Urinary bladder (tissue), 4 donors: Measurements from ENCODE around the gene ERBIN. TPM values are rescaled to one million over a fixed set of nuclear protein-coding genes. Genes with fewer than 3 reads are reported as not detected.

Source experiments
- DNase-seq: peaks from one replicate; pipeline ENCODE4 v3.0.0-alpha.2; 2015; ENCODE audit errors: extremely low spot score
- H3K27ac ChIP-seq: one replicate; pipeline ENCODE4 v1.5.1; 2013; ENCODE audit warnings: low read depth, mild to moderate bottlenecking, moderate library complexity
- H3K36me3 ChIP-seq: one replicate; pipeline ENCODE4 v1.6.1; 2013; ENCODE audit warnings: mild to moderate bottlenecking, moderate library complexity; ENCODE audit not compliant: insufficient read depth
- H3K4me1 ChIP-seq: one replicate; pipeline ENCODE4 v1.6.1; 2013; ENCODE audit warnings: mild to moderate bottlenecking, moderate library complexity; ENCODE audit not compliant: insufficient read depth
- H3K4me3 ChIP-seq: one replicate; pipeline ENCODE4 v1.5.1; 2013; ENCODE audit warnings: low read depth, low read length
- WGBS: extraction: QIAGEN DNeasy Blood & Tissue Kit; methylation state at CpG from one replicate; pipeline ENCODE4 v1.1.7; 2013; 5-methylcytosine and 5-hydroxymethylcytosine counted together
- polyA plus RNA-seq: library from polyadenylated mRNA; stranded (reverse); fragments of 200-250 nt; gene quantifications from one replicate; pipeline ENCODE4 v1.2.3, GENCODE V29; 2013
- total RNA-seq: library from RNA; depleted of rRNA; stranded (reverse); fragments of >200 nt; gene quantifications from one replicate; pipeline ENCODE4 v1.2.3, GENCODE V29; 2014
- donor health status: healthy with polysubstance abuse.
- donor health status: healthy.

ERBIN gene
- total and polyA plus RNA-seq, 2 donors = 22.3 to 225 TPM

DNA sequence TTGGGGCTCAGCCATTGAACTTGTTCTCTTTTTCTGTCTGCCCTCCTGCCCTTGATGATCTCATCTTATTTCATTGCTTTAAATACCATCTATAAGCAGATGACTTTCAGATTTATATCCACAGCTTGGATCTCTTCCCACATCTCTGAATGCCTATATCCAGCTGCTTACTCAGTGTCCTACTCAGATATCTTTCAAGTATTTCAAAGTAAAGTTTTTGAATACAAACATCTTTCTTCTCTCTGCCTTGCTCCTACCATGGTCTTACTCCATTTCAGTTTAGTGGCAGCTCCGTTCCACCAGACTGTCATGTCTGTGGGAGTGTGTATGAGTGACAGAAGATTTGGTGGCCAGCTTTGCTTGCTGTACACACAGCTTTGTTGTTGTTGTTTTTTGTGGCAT lies 59.7 kb downstream of the ERBIN start:
- H3K36me3 ChIP-seq = no peaks in the 10 kb centered on the region
- no peak overlapping the region for H3K4me3 ChIP-seq
- peaks cover 2% of the 10 kb centered on the region for H3K4me1 ChIP-seq
- DNase-seq = no peak
- no peak overlapping the region for H3K27ac ChIP-seq
- 45% methylated on average over 1 of the region's 1 CpG for WGBS

- DNase-seq = no peak
- WGBS = 70% methylated on average over 3 of the region's 3 CpGs
- H3K27ac ChIP-seq = no peak overlapping the region
- no peak overlapping the region for H3K4me3 ChIP-seq
- no peaks in the 10 kb centered on the region for H3K36me3 ChIP-seq
- H3K4me1 ChIP-seq = peaks cover 2% of the 10 kb centered on the region
Measured at GRCh38 chr5:65986796-65987195, 60.4 kb downstream of the ERBIN start.

DNA sequence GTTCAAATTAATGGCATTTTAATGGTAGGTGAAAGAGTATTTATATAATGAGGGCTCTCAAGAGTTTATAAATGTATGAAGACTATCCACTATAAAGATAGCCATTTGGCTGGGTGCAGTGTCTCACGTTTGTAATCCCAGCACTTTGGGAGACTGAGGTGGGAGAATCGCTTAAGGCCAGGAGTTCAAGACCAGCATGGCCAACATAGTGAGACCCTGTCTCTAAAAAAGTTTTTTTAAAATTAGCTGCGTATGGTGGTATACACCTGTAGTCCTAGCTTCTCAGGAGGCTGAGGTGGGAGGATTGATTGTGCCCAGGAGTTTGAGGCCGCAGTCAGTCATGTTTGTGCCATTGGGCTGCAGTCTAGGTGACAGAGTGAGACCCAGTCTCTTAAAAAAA lies 61.6 kb downstream of the ERBIN start:
- WGBS = 87% methylated on average over 4 of the region's 4 CpGs
- no peak for DNase-seq
- H3K36me3 ChIP-seq = no peaks in the 10 kb centered on the region
- H3K4me1 ChIP-seq = peaks cover 2% of the 10 kb centered on the region
- no peak overlapping the region for H3K27ac ChIP-seq
- H3K4me3 ChIP-seq = no peak overlapping the region

GRCh38 chr5:65989158-65989557 lies 62.8 kb downstream of the ERBIN start:
- Histone ChIP-seq H3K4me3 (no peak overlapping the region), H3K4me1 (peaks cover 2% of the 10 kb centered on the region), H3K27ac (no peak overlapping the region), H3K36me3 (no peaks in the 10 kb centered on the region)
- DNase-seq = no peak
- 70% methylated on average over 4 of the region's 4 CpGs for WGBS

GRCh38 chr5:65992630-65993029 lies 66.3 kb downstream of the ERBIN start:
- 91% methylated on average over 7 of the region's 7 CpGs for WGBS
- no peak for DNase-seq
- Histone ChIP-seq H3K4me3 (no peak overlapping the region), H3K27ac (no peak overlapping the region), H3K4me1 (no peaks in the 10 kb centered on the region), H3K36me3 (no peaks in the 10 kb centered on the region)

DNA sequence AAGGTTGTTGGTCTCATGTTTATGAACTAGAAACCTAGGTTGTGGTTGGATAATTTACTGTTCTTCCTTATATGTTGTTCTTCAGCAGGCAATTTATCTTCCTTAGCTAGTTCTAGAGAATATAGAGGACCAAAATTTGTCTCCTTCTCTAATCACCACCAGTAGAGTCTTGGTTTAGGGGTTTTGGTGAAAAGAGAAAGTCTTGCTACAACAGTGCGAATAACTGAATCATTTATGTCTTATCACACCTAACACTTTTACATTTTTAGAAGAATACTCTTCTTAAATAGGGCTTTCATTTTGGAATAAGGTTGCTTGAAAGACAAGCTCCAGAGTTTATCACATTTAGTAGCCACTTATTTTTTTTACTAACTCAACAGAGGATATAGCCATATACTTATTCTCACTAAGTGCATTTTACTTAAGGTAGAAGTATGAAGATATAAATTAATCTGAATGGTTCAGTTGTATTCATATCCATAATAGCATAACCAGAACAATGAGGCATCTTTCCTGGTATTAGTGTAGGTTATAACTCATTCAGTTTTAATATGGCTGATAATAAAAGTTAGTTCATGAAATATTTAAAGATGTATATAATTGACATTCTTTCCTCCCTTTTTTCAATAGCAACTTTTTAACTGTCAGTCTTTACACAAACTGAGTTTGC lies 67.9 kb downstream of the ERBIN start:
- Histone ChIP-seq H3K4me1 (no peaks in the 10 kb centered on the region), H3K36me3 (no peaks in the 10 kb centered on the region), H3K4me3 (no peak overlapping the region), H3K27ac (no peak overlapping the region)
- no peak for DNase-seq
- 100% methylated on average over 1 of the region's 1 CpG for WGBS

DNA sequence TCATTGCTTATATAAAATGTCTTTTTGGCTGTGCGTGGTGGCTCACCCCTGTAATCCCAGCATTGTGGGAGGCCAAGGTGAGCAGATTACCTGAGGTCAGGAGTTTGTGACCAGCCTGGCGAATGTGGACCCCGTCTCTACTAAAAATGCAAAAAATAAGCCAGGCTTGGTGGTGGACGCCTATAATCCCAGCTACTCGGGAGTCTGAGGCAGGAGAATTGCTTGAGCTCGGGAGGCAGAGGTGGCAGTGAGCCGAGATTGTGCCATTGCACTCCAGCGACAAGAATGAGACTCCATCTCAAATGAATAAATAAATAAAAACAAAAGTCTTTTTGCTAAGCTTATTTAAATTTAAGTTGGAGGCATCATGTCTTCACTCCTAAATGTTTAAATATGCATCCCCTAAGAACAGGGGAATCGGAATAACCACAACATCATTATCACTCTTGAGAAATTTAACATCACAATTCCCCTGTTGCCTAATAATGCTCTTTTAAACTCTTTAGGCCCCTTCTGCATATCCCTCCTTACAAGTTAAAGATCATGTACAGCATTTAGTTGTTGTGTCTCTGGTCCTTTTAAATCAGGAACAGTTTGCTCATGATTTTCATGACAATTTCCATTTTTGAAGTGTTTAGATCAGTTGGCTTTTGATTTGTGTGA lies 72.8 kb downstream of the ERBIN start:
- Histone ChIP-seq H3K27ac (no peak overlapping the region), H3K4me1 (no peaks in the 10 kb centered on the region), H3K36me3 (no peaks in the 10 kb centered on the region), H3K4me3 (no peak overlapping the region)
- no peak for DNase-seq
- 93% methylated on average over 9 of the region's 9 CpGs for WGBS

DNA sequence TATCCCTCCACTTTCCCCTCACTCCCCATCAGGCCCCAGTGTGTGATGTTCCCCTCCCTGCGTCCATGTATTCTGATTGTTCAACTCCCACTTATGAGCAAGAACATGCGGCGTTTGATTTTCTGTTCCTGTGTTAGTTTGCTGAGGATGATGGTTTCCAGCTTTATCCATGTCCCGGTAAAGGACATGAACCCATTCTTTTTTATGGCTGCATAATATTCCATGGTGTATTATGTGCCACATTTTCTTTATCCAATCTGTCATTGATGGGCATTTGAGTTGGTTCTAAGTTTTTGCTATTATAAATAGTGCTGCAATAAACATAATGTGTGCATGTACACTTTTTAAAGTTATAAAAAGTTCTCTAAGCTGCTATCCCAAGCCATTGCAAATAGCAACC lies 75.6 kb downstream of the ERBIN start:
- Histone ChIP-seq H3K4me1 (no peaks in the 10 kb centered on the region), H3K36me3 (no peaks in the 10 kb centered on the region), H3K4me3 (no peak overlapping the region), H3K27ac (no peak overlapping the region)
- DNase-seq = no peak
- 99% methylated on average over 4 of the region's 4 CpGs for WGBS

- WGBS = 90% methylated on average over 2 of the region's 2 CpGs
- Histone ChIP-seq H3K36me3 (no peaks in the 10 kb centered on the region), H3K27ac (no peak overlapping the region), H3K4me3 (no peak overlapping the region), H3K4me1 (no peaks in the 10 kb centered on the region)
- DNase-seq = no peak
Measured at GRCh38 chr5:66002415-66002814, 76.0 kb downstream of the ERBIN start.

- Histone ChIP-seq H3K27ac (no peak overlapping the region), H3K4me3 (no peak overlapping the region), H3K4me1 (no peaks in the 10 kb centered on the region), H3K36me3 (no peaks in the 10 kb centered on the region)
- WGBS = 98% methylated on average over 14 of the region's 14 CpGs
- DNase-seq = no peak
Measured at GRCh38 chr5:66004216-66004615, 77.8 kb downstream of the ERBIN start.

DNA sequence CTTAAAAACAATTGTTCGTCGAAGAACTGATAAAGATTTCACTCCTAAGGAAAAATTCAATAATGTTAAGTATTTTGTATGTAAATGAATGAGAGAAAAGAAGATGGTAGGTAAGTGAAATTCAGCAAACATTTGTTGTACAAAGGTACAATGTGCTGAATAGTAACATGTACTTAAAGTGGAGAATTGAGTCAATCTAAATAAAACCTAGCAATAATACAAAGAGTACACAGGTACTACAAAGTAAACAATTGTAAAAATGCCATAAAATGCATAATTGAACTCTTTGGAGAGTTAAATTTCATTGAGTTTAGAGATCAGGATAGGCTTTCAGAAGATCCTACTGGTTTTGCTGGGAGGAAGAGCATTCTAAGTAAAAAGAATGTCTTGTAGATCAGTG lies 82.9 kb downstream of the ERBIN start:
- no peaks in the 10 kb centered on the region for H3K36me3 ChIP-seq
- DNase-seq = no peak
- H3K27ac ChIP-seq = no peak overlapping the region
- no peaks in the 10 kb centered on the region for H3K4me1 ChIP-seq
- 94% methylated on average over 2 of the region's 2 CpGs for WGBS
- H3K4me3 ChIP-seq = no peak overlapping the region

- no peak for DNase-seq
- no peaks in the 10 kb centered on the region for H3K4me1 ChIP-seq
- H3K27ac ChIP-seq = no peak overlapping the region
Measured at GRCh38 chr5:66010476-66010875, 84.1 kb downstream of the ERBIN start.

DNA sequence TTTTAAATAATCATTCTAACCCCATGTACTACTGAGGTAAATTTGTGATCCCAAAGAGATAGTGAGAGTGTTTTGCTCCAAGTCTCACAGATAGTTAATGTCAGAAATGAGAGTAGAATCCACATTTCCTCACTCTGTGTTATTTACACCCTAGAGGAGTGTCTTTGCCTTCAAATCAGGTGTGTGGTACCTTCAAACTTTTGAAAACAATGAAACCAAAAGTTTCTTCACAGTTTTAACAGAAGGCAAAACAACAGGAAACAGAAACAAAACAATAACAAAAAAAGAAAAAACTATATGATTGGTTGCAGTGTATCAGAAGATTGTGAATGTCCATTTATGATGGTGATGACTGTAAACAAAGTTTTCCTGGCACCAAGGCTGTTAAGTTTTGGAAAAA lies 85.9 kb downstream of the ERBIN start:
- Histone ChIP-seq H3K4me1 (no peaks in the 10 kb centered on the region), H3K36me3 (no peaks in the 10 kb centered on the region), H3K4me3 (no peak overlapping the region), H3K27ac (no peak overlapping the region)
- DNase-seq = no peak

More at GRCh38 chr5:66010476-66010875, 84.1 kb downstream of the ERBIN start:
- no peaks in the 10 kb centered on the region for H3K36me3 ChIP-seq
- H3K4me3 ChIP-seq = no peak overlapping the region

- H3K36me3 ChIP-seq = no peaks in the 10 kb centered on the region
- no peak overlapping the region for H3K4me3 ChIP-seq
- 39% methylated on average over 2 of the region's 2 CpGs for WGBS
- H3K27ac ChIP-seq = no peak overlapping the region
- no peaks in the 10 kb centered on the region for H3K4me1 ChIP-seq
- DNase-seq = peak; percentile 0
Measured at GRCh38 chr5:66013397-66013796, 87.0 kb downstream of the ERBIN start.
